Lung (tissue), 12 donors: ENCODE results near the gene PARD3B. TPM values are rescaled to one million over a fixed set of nuclear protein-coding genes. Genes with fewer than 3 reads are reported as not detected.

Experiments
- ATAC-seq: fragments of 200-7000 bp; cut with Tn5 transposase; one replicate; pipeline ENCODE4 v1.9.1; 2020; ENCODE audit warnings: moderate number of reproducible peaks; ENCODE audit not compliant: insufficient read depth, low FRiP score
- DNase-seq, 3 donors: peaks; one replicate each; pipeline ENCODE4 v3.0.0-alpha.2; 2013 to 2017
- H3K27ac ChIP-seq, 2 donors: one replicate each; pipeline ENCODE4 v1.5.1; 2013; ENCODE audit warnings: mild to moderate bottlenecking in 2 of 2, moderate library complexity in 2 of 2, control low read depth in 1 of 2, inconsistent platforms in 1 of 2, low read depth in 1 of 2, low read length in 1 of 2
- H3K27me3 ChIP-seq, 3 donors: one replicate each; pipeline ENCODE4 v1.5.1; 2013; ENCODE audit warnings: low read length in 2 of 3; ENCODE audit not compliant: control insufficient read depth in 3 of 3, insufficient read depth in 3 of 3
- H3K36me3 ChIP-seq, 4 donors: one replicate each; pipeline ENCODE4 v1.5.1; 2013; ENCODE audit warnings: low read length in 4 of 4, mild to moderate bottlenecking in 1 of 4, moderate library complexity in 1 of 4; ENCODE audit not compliant: control insufficient read depth in 4 of 4, insufficient read depth in 4 of 4
- H3K4me1 ChIP-seq, 5 donors: one replicate each; pipeline ENCODE4 v1.5.1; 2013; ENCODE audit warnings: low read length in 5 of 5, mild to moderate bottlenecking in 2 of 5, moderate library complexity in 1 of 5; ENCODE audit not compliant: control insufficient read depth in 5 of 5, insufficient read depth in 5 of 5
- H3K4me3 ChIP-seq: one replicate; pipeline ENCODE4 v1.5.1; 2013; ENCODE audit warnings: mild to moderate bottlenecking, control low read depth, moderate library complexity
- H3K9ac ChIP-seq, 2 donors: one replicate each; pipeline ENCODE4 v1.5.1; 2013; ENCODE audit warnings: low read length in 2 of 2, control low read depth in 1 of 2; ENCODE audit not compliant: insufficient read depth in 1 of 2
- H3K9me3 ChIP-seq, 4 donors: one replicate each; pipeline ENCODE4 v1.5.1; 2013; ENCODE audit warnings: low read length in 3 of 4, mild to moderate bottlenecking in 1 of 4, moderate library complexity in 1 of 4; ENCODE audit not compliant: control insufficient read depth in 4 of 4, insufficient read depth in 3 of 4
- WGBS, 2 donors: extraction: QIAGEN DNeasy Blood & Tissue Kit; methylation state at CpG; one replicate each; pipeline ENCODE4 v1.1.7; 2013; 5-methylcytosine and 5-hydroxymethylcytosine counted together
- polyA plus RNA-seq, 2 donors: library from polyadenylated mRNA; stranded (reverse); fragments of 200-250 nt; gene quantifications; one replicate each; pipeline ENCODE4 v1.2.1, GENCODE V29; 2013
- total RNA-seq, 2 donors: library from RNA; depleted of rRNA in 1 of 2; stranded (reverse); fragments of >200 nt in 1 of 2; gene quantifications; one replicate each; pipeline ENCODE4 v1.2.1, GENCODE V29; 2014 to 2021
- TF ChIP-seq, protein P1 (sequence below): IDR thresholded peaks from 2 replicates; pipeline ENCODE4 v1.5.1; 2012; ENCODE audit warnings: mild to moderate bottlenecking; ENCODE audit errors: control extremely low read depth, extremely low read depth
- donor health status: control.
- donor health status: control.
- donor health status: Bipolar disorder and iron deficiency.
- donor health status: healthy.
- donor health status: DM: yes; HTN: yes; CAD: no.

PARD3B gene
- total and polyA plus RNA-seq, 4 donors = 2.4 to 38.7 (median 17.1) TPM

DNA sequence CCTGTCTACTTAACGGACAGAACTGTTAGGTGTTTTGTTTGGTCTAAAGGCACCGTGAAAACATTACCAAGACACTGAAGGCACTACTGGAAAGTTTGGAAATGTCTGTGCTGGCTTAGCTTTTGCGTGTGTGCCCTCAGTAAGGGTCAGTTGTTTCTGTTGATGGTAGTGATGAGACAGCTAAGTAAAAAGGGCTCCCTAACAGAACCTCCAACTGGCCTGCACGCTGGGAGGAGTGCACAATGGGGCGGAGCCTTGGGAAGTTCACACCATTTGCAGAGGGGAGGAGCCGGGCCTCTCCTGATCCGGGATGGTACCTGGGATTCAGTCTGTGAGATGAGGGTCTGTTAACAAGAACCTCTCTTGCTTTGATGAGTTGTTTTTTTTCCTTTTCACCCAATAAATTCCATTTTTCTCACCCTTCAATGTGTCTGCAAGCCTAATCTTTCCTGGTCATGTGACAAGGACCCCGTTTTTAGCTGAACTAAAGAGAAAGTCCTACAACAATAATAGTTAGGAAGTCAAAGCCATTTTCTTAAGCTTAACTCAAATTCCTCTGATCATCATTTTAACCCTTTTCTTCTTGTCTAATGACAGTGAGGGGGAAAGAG, 368.7 kb downstream of the PARD3B start:
- Histone ChIP-seq H3K4me3 (no peak overlapping the region), H3K27me3 (no peaks in the 10 kb centered on the region), H3K9ac (no peak overlapping the region), H3K9me3 (no peaks in the 10 kb centered on the region), H3K27ac (no peak overlapping the region), H3K36me3 (no peaks in the 10 kb centered on the region), H3K4me1 (no peaks in the 10 kb centered on the region)
- ATAC-seq (no peak), DNase-seq (no peak)
- WGBS, 2 donors = 95% methylated on average over 8 of the region's 8 CpGs
- TF ChIP-seq, protein P1, sequence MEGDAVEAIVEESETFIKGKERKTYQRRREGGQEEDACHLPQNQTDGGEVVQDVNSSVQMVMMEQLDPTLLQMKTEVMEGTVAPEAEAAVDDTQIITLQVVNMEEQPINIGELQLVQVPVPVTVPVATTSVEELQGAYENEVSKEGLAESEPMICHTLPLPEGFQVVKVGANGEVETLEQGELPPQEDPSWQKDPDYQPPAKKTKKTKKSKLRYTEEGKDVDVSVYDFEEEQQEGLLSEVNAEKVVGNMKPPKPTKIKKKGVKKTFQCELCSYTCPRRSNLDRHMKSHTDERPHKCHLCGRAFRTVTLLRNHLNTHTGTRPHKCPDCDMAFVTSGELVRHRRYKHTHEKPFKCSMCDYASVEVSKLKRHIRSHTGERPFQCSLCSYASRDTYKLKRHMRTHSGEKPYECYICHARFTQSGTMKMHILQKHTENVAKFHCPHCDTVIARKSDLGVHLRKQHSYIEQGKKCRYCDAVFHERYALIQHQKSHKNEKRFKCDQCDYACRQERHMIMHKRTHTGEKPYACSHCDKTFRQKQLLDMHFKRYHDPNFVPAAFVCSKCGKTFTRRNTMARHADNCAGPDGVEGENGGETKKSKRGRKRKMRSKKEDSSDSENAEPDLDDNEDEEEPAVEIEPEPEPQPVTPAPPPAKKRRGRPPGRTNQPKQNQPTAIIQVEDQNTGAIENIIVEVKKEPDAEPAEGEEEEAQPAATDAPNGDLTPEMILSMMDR = no peak

DNA sequence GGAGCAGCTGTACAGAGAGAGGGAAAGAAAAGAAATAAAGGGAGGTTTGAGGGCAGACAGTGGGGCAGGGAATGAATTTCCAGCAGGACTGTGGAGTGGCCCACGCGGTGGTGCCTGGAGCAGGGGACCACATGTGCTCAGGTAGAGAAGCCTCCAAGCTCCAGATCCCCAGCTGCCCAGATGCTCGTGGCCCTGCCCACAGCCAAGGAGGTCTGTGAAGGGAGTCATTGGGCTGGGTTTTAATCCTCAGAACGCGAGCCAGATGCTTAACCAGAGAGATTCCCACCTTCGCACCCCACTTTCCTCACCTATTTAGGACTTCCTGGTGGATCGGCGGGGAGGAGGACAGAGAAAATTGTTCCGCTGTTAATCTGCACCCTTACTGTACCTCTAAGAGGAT, 369.4 kb downstream of the PARD3B start:
- H3K4me1 ChIP-seq = no peaks in the 10 kb centered on the region
- no peak overlapping the region for H3K4me3 ChIP-seq
- ATAC-seq (no peak), DNase-seq (no peak)
- H3K36me3 ChIP-seq = no peaks in the 10 kb centered on the region
- no peak overlapping the region for H3K9ac ChIP-seq
- TF ChIP-seq, protein P1 = no peak
- H3K27ac ChIP-seq = no peak overlapping the region
- no peaks in the 10 kb centered on the region for H3K27me3 ChIP-seq
- WGBS, 2 donors = 95 to 96% methylated on average over 9 of the region's 9 CpGs
- H3K9me3 ChIP-seq = no peaks in the 10 kb centered on the region

DNA sequence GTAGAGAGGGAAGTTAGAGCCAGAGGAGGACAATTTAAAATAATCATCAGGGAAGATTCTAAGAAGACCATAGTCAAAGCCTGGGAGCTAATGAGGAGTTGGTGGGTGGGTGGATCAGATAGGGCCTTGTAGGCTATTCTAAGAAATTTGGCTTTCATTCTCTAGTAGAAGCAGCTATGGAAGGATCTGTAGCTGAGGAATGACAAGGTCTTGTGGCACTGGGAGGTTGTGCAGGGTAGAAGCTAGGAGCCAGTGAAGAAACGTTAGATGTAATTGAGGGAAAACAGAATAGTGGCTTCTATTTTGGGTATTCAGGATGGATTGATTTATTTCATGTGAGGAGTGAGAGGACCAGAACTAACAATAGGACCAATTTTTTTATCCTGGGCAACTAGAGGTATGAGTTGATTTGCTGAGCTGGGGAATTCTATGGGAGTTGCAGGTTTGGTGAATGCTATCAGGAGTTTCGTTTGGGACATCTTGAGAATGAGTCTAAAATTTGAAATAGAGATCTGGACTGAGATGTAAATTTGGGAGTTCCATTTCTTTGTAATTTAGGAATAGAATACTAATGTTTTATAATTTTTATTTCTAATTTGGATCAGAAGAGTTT, 371.9 kb downstream of the PARD3B start:
- no peak overlapping the region for H3K27ac ChIP-seq
- no peaks in the 10 kb centered on the region for H3K27me3 ChIP-seq
- ATAC-seq (no peak), DNase-seq (no peak)
- no peaks in the 10 kb centered on the region for H3K36me3 ChIP-seq
- no peak overlapping the region for H3K9ac ChIP-seq
- H3K9me3 ChIP-seq = no peaks in the 10 kb centered on the region
- no peak overlapping the region for H3K4me3 ChIP-seq
- WGBS, 2 donors = 88% methylated on average over 2 of the region's 2 CpGs
- TF ChIP-seq, protein P1 = no peak
- H3K4me1 ChIP-seq = peaks cover 0 to 4% (median 0%) of the 10 kb centered on the region in 5 donors
